GM23338 (cell line): ENCODE data around the gene FHOD1.

Source experiments
- CTCF ChIP-seq, 2 experiments: fragments of 200-600 bp in 1 of 2; sonication (generic) in 1 of 2; conservative IDR thresholded peaks; 2 replicates each; pipeline versions ENCODE4 v1.5.1 to v1.6.1; 2016 to 2017; ENCODE audit warnings: antibody characterized with exemption in 2 of 2, low read depth in 2 of 2, mild to moderate bottlenecking in 2 of 2, moderate library complexity in 1 of 2
- POLR2AphosphoS5 ChIP-seq: IDR thresholded peaks from 2 replicates; pipeline ENCODE4 v1.6.1; 2016; ENCODE audit warnings: antibody characterized with exemption, low read depth
- ZNF114 ChIP-seq: fragments of 250-450 bp; sonication (Bioruptor Pico); IDR thresholded peaks from 2 replicates; pipeline ENCODE4 v1.5.0; 2020; ENCODE audit warnings: mild to moderate bottlenecking, moderate library complexity

GRCh38 chr16:67184995-67185650, 62.2 kb downstream of the FHOD1 start:
- peak; percentile 68 to 92 for TF ChIP-seq CTCF (conservative IDR thresholded peaks at IDR 0.05; ENCODE audit: low read depth in 2 of 2)
- no peak for TF ChIP-seq ZNF114 (CRISPR knock-in tag)
- TF ChIP-seq POLR2AphosphoS5, result no peak
